Measurements from ENCODE around the gene RNF187.

The RNF187 gene

DNA sequence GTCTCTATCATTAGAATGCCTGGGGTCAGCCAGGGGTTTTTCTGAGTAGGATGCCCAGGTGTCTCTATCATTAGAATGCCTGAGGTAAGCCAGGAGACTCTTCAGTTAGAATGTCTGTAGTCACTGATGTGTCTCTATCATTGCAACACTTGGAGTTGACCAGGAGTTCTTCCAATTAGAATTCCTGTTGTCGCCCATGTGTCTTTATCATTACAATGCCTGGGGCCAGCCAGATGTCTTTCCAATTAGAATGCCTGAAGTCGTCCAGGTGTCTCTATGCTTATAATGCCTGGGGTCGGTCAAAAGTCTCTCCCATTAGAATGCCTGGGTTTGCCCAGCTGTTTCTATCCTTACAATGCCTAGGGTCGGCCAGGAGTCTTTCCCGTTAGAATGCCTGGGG lies 55.8 kb downstream of the RNF187 start:
- no peak for DNase-seq (ENCODE audit: extremely low read depth in 1 of 2, low read depth in 1 of 2)

DNA sequence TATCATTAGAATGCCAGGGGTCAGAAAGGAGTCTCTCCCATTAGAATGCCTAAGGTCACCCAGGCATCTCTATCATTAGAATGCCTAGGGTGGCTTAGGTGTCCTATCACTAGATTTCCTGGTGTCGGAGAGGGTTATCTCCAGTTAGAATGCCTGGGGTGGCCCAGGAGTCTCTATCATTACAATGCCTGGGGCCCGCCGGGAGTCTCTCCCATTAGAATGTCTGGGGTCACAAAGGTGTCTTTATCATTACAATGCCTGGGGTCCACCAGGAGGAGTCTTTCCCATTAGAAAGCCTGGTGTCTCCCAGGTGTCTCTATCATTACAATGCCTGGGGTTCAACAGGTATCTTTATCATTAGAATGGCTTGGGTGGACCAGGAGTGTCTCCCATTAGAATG lies 56.2 kb downstream of the RNF187 start:
- DNase-seq (ENCODE audit: extremely low read depth in 1 of 2, low read depth in 1 of 2), result no peak

DNA sequence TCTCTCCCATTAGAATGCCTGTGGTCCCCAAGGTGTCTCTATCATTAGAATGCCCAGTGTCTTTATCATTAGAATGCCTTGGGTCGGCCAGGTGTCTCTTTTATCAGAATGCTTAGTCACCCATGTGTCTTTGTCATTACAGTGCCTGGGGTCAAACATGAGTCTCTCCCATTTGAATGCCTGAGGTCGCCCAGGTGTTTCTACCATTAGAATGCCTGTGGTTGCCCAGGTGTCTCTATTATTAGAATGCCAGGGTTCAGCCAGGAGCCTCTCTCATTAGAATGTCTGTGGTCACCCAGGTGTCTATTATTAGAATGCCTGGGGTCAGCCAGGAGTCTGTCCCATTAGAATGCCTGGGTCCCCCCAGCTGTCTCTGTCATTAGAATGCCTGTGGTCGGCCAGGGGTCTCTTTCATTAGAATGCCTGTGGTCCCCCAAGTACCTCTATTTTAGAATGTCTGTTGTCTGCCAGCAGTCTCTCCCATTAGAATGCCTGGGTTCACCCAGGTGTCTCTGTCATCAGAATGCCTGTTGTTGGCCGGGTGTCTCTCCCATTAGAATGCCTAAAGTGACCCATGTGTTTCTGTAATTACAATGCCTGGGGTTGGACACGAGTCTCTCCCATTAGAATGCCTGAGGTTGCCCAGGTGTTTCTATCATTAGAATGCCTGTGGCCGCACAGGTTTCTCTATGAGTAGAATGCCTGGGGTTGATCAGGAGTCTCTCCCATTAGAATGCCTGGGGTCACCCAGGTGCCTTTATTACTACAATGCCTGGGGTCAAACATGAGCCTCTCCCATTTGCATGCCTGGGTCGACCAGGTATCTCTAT lies 57.1 kb downstream of the RNF187 start:
- no peak for DNase-seq (ENCODE audit: extremely low read depth in 1 of 2, low read depth in 1 of 2)

DNA sequence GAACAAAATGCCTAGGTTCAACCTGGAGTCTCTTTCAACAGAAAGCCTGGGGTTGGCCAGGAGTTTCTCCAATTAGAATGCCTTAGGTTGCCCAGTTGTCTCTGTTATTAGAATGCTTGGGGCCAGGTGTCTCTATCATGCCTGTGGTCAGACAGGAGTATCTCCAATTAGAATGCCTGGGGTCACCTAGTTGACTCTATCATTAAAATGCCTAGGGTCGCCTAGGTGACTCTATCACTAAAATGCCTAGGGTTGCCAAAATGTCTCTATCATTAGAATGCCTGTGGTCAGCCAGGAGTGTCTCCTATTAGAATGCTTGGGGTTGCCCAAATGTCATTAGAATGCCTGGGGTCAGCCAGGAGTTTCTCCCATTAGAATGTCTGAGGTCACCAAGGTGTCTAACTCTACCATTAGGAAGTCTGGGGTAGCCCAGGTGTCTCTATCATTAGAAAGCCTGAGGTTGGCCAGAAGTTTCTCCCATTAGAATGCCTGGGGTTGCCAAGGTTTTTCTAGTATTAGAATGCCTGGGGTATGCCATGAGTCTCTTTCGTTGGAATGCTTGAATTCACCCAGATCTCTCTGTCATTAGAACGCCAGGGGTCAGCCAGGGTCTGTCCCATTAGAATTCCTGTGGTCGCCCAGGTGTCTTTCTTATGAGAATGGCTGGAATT lies 57.9 kb downstream of the RNF187 start:
- DNase-seq (ENCODE audit: extremely low read depth in 1 of 2, low read depth in 1 of 2), result no peak
